Fibroblast of lung (primary cell): ENCODE measurements around the gene SETBP1.

Experiments used
- CTCF ChIP-seq, 2 donors: IDR thresholded peaks in 1 of 2; conservative IDR thresholded peaks in 1 of 2; 1 replicate in 1 of 2; 2 replicates in 1 of 2; pipeline ENCODE4 v1.5.1; 2011 to 2012; ENCODE audit warnings: low read length in 2 of 2, control low read depth in 1 of 2, inconsistent platforms in 1 of 2, low read depth in 1 of 2, mild to moderate bottlenecking in 1 of 2
- EZH2 ChIP-seq: IDR thresholded peaks from 2 replicates; pipeline ENCODE4 v1.5.1; 2012; ENCODE audit warnings: low read length, control low read depth, mild to moderate bottlenecking; ENCODE audit errors: missing control alignments

GRCh38 chr18:44740000-44740399 lies 59.3 kb downstream of the SETBP1 start:
- no peak for TF ChIP-seq CTCF (conservative IDR thresholded peaks at IDR 0.05 in 1 of 2, IDR thresholded peaks at IDR 0.05 in 1 of 2; ENCODE audit: low read depth in 1 of 2, low read length in 2 of 2)
- TF ChIP-seq EZH2: no peak
